Neural progenitor cell (in vitro differentiated cells): ENCODE data around the gene TMEM219.

Experiments used
- CTCF ChIP-seq: fragments of 200-600 bp; sonication (generic); IDR thresholded peaks from 2 replicates; pipeline ENCODE4 v1.5.1; 2017; ENCODE audit warnings: antibody characterized with exemption, mild to moderate bottlenecking
- EZH2 ChIP-seq: fragments of 200-600 bp; sonication (generic); IDR thresholded peaks from 2 replicates; pipeline ENCODE4 v1.6.1; 2017; ENCODE audit warnings: antibody characterized with exemption, mild to moderate bottlenecking, moderate library complexity

GRCh38 chr16:29978081-29978480 is 16.2 kb downstream of the TMEM219 start:
- TF ChIP-seq EZH2 (no peak), CTCF (no peak)
